Activated CD8-positive, alpha-beta memory T cell treated with anti-CD3 and anti-CD28 coated beads for 24 hours (primary cell): Measurements from ENCODE around the gene RELT.
A peak's percentile ranks its signal among the peaks of the same experiment; 100 is the strongest.

Experiments used
- DNase-seq: peaks from one replicate; pipeline ENCODE4 v3.0.0-alpha.2; 2020

The RELT gene

DNA sequence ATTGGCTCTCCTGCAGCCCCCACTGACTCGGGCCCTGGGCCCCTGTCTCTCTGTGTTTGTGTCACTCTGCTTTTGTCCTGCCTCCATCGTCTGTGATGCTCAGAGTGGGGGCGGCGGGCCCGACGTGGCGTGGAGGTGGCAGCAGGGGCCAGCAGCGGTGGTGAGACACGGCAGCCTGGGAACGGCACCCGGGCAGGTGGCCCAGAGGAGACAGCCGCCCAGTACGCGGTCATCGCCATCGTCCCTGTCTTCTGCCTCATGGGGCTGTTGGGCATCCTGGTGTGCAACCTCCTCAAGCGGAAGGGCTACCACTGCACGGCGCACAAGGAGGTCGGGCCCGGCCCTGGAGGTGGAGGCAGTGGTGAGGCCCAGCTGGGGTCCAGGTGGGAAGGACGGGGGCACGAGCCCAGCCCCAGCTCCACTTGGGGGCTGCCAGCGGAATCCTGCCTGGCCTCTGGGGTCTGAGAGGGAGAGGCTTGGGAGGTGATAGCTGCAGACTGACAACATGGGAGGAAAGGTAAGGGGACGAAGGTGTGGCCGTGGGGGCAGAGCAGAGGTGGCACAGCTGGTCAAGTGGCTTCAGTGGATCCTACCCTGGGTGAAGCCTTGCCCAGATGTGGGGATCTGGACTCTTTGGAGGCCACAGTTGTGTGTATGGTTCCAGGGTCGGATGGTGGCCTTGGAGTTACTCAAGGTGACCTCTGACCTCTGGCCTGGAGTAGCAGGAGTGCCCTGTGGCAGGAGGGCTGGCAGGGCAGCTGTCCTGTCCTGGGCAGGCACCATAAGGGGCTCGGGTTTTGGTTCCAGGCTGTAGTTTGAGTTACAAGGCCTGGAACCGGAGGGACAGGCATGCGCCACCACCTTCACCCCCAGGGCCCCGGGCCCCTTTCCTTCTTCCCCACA, 16.2 kb downstream of the RELT start:
- no peak for DNase-seq

DNA sequence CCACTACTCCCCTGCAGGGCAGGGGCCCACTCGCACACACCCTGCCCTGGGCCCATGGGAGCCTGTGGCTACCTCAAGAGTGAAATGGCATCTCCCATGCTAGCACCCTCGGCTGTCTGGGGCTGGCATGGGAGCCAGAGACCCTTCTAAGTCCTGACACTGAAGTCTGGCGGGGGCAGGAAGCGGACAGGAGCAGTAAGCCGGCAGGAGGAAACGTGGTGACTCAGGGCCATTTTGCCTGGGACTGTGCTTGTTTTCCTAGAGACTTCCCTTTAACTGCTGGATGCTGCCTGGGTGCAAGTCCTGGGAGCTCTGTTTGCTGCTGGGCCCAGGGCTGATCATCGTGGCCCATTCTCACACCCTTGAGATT, 16.8 kb downstream of the RELT start:
- DNase-seq: no peak

DNA sequence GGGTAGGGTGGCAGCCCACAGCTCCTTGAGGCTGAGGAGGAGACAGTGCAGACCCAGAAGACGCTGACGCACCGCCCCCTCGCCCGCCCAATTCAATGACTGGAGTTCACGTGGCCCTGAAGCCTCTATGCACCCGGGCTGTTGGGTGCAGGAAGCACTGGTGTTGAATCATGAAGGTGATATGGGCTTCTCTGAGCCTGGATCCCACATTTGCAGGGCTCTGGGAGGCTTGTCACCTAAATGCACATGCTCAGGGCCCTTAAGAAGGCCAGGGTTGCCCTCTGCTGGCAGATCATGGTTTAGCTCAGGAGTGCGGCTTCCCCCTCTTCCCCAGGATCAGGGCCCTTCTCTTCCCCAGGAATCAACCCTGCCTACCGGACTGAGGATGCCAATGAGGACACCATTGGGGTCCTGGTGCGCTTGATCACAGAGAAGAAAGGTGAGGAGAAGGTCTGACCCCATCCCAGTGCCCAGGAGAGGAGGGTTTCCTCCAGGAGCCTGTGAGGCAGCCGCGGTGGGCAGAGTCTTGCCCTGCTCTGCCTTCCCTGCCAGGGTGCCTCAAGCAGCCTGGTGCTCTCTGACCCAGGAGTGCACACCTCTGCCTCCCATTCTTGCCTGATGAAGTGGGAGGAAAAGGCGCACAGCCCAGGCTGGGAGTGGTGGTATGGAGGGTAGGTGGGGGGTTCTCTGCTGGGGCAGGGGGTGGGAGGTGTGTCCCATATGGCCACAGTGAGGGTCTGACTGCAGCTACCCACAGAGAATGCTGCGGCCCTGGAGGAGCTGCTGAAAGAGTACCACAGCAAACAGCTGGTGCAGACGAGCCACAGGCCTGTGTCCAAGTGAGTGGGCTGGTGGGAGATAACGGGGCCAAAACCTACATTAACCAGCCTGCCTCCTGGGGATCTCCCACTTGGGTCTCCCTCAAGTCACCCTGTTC, 17.5 kb downstream of the RELT start:
- DNase-seq: peak; percentile 84

DNA sequence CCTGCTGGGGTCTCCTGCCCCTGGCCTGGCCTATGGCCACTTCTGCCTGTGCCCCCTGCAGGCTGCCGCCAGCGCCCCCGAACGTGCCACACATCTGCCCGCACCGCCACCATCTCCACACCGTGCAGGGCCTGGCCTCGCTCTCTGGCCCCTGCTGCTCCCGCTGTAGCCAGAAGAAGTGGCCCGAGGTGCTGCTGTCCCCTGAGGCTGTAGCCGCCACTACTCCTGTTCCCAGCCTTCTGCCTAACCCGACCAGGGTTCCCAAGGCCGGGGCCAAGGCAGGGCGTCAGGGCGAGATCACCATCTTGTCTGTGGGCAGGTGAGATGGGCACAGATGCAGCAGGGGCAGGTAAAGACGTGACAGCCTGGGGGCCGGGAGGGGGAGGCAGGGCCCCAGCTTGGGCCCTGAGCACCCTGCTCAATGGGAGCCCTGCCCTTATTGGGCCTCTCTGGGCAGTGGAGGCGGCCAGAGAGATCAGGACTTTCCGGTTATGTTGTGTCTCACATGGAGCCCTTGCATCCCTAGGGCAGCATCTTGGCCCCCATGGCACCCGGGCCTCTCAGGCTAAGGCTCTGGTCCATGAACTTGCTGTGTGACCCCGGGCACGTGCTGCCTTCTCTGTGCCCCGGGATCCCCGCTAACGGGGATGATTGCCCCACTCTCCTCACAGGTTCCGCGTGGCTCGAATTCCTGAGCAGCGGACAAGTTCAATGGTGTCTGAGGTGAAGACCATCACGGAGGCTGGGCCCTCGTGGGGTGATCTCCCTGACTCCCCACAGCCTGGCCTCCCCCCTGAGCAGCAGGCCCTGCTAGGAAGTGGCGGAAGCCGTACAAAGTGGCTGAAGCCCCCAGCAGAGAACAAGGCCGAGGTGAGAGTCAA, 18.5 kb downstream of the RELT start:
- DNase-seq: no peak

DNA sequence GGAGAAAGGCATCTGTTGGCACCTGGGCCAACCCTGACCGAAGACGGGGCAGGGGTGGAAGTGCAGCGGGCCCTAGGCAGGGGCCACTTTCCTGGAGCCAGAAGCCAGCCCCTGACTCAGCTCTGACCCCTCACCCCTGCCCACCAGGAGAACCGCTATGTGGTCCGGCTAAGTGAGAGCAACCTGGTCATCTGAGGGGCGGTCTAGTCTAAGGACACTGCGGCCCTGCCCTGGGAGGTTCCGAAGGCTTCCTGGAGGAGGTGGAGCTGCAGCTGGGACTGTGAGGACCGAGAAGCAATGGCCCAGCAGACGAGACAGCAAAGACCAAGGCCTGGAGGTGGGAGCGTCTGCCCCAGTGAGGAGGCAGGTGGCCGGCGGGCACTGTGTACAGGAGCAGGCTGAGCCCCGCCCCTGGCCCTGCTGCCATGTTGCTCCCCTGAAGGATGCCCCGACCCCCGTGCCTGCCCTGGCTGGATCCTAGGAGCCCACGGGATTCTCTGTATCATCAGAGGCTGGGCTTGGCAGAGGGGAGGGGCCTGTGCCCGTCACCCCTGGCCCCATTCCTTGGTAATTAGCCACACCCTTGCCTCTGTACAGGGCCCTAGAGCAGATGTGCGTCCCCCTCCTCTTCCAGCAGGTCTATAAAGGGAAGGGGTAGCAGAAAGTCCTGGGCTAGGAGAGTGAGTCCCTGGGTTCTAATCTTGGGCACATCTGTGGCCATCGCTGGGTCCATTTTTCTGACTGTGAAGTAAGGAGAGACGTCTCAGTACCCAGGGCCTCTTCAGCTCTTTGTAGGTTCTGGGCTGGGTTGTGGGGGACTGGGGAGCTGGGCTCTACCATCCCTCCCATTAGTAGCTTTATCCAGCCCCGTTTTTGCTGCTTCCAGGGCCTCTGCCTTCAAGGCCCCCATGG, 19.4 kb downstream of the RELT start:
- no peak for DNase-seq

DNA sequence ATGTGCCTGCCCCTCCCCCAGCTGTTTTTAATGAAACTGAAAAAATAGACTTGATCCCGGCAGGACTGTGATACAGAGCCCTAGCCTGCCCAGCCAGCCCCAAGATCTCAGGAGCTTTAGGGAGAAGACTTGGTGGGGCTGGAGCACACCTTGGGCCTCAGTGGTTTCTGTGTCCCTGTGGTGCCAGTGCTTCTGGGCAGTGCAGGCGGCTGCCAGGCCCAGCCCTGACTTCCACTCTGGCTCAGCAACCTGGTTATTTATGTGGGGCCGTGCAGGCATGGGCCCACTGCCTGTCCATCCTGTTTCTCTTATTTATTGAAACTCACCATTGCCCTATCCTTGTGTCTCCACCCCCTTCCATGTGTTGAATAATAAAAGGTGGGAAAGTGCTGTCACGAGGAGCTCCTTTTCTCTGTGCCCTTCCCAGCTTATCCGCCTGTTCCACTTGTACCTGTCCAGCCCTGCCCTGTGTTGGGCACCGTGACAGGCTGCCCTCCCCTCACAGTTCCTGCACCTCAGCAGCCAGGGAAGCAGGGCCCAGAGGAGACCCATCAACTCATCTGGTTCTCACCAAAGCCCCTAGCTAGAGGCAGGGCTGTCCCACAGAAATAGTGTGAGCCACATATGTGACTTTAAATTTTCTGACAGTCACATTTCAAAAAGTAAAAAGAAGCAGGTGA, 20.2 kb downstream of the RELT start:
- no peak for DNase-seq

DNA sequence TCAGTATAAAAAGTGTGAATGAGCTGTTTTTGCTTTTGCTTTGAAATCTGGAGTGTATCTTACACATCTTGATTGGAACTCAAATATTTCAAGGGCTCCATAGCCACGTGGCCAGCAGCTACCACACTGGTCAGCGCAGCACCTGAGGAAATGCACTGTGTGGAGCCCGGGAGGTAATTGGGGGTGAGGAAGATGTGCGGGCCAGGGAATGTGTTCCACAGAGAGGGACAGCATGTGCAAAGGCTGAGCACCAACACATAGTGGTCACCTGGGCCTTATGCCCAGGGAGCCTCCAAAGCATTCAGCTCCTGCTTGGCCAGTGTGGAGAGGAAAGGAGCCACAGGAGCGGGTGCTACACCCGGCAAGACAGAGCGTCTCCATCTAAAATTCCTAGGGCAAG, 20.8 kb downstream of the RELT start:
- no peak for DNase-seq

DNA sequence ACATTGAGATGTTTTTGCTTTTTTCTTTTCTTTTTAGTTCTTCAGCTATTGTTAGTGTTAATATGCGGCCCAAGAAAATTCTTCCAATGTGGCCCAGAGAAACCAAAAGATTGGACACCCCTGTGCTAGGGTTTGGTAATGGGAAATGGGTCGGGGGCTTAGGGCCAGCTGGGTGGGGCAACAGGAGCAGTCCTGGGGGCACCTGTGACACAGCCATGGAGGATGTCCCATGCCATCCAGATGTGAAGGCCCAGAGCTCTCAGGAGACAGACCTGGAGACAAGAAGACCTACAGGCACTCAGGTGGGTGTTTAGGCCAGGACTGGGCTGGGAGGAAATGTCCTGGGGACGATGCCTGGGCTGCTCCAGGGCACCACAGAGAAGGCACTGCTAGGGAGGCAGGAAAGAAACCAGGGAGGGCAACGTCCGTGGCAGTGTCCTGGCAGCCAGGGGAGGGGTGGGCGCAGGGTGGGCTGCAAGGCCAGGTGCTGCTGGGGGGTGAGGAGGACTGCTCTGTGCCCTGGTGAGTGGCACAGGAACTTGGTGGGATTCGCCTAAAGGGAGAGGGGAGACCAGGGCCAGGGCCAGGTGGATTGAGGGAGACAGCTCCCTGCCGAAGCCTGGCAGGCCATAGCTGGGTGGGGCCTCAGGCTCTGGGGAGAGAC, 21.4 kb downstream of the RELT start:
- no peak for DNase-seq

DNA sequence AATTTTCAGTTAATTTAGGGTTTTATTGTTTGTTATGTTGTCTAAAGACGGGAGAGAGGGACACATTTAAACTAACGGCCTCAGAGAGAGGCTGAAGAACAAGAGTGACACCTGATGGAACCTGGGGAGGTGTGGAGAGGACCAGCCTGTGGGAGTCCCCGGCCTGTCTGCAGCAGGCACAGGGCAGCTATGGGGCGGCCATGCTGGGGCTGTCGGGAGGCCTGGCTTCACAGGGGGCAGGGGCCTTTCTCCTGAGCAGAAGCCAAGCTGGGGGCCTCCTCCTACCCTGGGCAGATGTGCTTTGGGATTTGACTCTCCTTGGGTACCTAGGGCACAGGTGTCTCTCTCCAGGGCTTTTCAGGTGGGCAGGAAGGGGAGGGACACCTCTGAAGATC, 21.9 kb downstream of the RELT start:
- no peak for DNase-seq

DNA sequence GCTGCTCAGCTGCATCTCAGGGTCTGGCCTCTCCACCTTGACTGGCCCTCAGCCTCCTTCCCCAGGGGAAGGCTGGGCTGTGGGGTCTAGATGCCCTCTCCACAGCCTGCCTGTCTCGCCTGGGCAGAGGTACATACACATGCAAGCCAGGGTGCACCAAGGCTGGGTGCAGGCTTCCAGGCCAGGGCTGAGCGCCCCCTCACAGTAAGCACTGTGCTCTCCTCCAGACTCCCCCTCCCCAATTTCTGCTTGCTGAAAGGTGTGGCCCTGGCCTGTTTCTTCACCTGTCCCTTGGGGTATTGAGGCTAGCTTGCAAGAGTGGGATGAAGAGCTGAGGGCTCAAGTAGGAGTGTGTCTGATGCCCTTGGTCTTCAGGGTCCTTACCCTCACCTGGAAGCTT, 22.5 kb downstream of the RELT start:
- no peak for DNase-seq

DNA sequence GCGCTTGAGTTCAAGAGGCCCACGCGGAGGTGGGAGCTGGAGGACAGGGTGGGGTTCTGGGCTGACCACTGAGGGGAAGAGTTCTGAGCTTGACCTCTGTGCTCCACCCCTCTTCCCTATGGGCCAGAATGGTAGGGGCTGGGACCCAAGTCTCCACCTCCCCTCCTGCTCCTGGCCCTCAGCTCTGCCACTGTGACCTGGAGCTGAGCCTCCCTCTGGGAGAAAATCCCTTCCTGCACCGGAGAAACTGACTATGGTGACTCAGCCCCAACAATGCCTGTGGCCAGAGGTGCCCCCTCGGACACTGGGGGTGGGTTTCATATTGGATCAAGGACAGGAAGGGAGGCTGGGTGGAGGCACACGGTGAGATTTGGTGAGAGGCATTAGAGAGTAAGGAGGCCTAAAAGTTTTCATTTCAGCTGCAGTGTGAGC, 23.0 kb downstream of the RELT start:
- DNase-seq: no peak

DNA sequence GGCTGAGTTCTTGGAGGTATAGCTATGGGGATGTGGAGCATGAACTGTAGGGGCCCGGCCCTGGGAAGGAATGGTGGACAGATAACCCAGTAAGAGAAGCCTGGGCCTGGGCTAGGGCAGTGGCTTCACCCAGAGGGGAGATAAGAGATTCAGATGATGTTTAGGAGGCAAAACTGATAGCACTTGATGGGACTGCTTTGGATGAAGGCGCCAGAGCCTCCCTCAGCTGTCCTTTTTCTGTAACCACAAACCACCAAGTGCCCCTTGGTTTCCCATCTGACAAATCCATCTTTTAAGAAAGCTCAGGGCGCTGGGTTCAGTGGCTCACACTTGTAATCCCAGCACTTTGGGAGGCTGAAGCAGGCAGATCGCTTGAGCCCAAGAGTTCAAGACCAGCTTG, 23.4 kb downstream of the RELT start:
- DNase-seq: no peak

DNA sequence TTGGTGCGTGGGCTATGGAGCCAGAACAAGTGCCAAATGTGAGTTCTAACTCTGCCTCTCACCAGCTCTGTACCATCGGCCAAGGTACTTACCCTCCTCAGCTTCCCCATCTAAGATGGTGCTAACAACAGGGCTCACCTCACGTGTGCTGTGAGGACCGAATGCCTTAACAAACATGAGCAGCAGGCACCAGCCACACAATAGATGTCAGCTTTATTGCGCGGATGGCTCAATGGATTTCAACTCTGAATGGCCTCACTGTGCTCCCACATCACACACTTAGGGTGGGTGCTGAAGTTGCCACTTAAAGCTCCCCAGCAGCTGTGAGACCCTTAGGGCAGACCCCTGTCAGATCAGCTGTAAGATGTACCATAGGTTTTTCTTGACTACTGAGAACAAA, 24.1 kb downstream of the RELT start:
- DNase-seq: no peak

DNA sequence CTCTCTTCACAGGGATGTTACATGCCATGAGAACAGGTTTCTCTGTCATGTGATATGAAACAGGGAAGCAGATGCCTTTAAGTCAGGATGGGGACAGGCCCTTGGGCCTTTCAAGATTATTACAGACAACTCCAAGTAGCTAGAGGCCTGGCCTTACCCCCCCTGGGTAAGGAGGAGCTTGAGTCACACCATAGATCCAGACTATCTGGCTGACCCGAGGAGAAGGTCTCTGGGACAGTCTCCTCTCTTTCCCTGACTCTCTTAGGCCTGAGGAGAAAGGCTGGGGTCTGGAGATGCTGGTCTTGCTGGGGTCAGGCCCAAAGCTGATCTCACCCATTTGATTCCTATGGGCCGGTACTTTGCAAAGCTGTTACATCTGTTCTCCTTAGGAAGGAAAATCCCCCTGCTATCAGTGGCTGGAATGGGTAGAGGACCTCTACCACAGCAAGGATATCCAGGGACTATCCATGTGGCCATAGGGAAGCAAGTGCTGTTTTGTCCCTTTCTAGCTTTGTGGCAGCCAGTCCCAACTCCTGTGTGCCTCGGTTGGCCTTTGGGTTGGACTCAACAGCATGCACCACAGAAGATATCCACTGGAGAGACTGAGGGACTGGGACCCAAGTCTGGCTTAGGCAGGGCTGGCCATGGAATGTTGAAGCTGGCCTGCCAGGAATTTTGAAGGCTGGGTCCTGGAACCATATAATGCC, 25.2 kb downstream of the RELT start:
- no peak for DNase-seq

DNA sequence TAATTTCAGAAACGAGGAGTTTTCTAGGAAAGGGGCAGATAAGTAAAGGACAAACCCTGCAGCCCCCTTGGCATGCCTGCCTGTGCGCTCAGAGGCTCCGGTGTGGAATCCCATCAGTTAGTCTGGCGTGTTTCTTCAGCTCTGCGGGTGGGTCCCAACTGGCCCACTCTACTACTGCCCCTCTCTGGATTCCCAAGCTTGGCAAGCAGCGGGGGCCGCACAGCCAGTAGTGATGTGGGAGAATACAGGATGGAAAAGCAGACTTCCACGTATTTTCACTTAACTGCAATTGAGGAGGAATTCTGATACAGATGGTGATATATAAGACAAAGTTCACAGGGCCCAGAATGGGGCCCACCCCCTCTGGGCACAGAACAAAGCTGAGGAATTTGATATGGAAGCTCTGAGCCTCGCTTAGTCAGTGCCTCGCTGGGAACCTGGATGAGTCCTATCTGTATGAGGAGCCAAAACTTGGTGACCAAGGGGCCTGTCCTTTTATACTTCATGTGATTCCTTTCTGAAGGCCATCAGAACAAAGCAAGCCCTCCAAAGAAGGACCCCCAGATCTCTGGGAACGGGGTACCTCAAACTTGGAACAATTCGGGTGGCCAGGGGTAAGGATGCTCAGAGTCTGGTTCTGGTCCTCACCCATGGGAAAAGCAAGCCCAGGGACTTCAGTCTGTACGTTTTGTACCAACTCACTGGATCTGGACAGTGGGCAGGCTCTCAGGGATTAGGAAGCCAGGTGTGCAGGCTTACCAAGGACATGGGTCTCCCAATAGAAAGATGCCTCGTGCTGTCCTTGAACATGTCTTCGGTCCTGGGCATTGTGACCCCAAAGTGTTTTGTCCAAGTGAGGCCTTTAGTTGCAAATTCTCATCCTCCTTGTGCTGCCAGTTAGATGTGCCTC, 26.0 kb downstream of the RELT start:
- no peak for DNase-seq

DNA sequence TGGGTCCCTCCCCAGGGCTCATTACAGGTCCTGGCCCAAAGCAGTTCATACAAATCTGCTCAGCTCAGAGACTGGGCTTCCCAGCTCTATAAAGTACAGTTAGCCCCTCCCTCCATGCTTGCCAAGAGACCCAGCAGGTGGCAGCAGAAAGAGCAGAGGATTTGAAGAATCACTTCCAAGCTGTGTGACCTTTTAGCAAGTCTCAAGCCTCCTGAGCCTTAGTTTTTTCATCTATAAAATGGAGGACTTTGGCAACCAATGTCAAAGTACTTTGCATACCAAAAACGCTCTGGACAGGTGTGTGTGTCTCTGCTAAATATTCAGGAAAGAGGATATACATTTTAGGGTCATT, 26.6 kb downstream of the RELT start:
- no peak for DNase-seq

DNA sequence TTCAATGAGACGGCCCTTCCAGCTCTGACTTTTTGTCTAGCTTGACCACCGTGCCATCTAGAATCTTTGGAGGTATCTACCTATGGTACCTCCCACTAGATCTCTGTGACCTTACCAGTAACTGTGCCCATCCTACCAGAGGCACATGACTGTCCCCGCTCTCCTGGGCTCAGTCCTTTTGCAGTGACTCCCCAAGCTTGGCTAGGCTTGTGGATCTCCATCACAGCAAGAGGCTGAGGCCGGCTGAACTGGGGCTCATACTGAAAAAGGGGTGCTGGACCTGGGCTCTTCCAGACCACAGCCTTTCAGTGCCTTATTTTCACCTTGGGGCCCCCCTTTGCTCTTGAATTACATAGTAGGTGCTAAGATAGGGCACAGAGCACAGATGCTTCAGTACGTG, 27.3 kb downstream of the RELT start:
- DNase-seq: no peak

DNA sequence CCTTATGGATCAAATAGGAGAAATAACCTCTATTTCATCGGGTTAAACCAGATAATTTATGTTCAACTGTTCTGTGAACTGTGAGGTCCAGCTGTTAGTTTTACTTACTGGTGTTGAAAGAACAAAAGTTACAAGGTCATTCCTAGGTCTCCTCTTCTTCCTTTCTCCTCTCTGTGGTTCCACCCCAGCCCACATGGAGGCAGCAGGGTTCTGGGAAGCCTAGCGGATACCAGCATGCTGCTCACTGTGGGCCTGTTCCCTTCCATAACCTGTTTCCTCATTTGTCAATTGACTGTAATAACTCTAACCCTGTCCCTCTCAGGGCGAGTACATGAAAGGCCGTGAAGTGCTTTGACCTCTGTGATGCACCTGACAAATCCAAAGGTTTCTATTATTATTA, 27.8 kb downstream of the RELT start:
- DNase-seq: no peak
